Activated naive CD8-positive, alpha-beta T cell treated with anti-CD3 and anti-CD28 coated beads, Interleukin-2, amount 50 U/mL, for 16 hours (primary cell): Measurements from ENCODE around the gene EXOC6B.
"Not testable (repeated sequence)": the region's sequence is repeated elsewhere in the genome, so short reads cannot be mapped to it uniquely, and the experiment has no call there.

Experiments used
- DNase-seq: peaks from one replicate; pipeline ENCODE4 v3.0.0-alpha.2; 2020; ENCODE audit warnings: low read depth, low spot score

The EXOC6B gene

GRCh38 chr2:72454189-72454588, 371.6 kb downstream of the EXOC6B start:
- no peak for DNase-seq

DNA sequence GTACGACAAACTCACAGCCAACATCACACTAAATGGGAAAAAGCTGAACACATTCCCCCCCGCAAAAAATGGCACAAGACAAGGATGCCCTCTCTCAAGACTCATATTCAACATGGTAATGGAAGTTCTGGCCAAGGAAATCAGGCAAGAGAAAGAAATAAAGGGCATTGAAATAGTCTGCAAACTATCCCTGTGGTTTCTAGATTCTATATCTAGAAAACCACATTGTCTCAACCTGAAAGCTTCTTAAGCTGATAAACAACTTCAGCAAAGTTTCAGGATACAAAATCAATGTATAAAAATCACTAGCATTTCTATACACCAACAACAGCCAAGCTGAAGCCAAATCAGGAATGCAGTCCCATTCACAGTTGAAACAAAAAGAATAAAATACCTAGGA, 383.6 kb downstream of the EXOC6B start:
- no peak for DNase-seq

GRCh38 chr2:72439892-72440291, 385.9 kb downstream of the EXOC6B start:
- no peak for DNase-seq

- no peak for DNase-seq
These were observed 387.5 kb downstream of the EXOC6B start for GRCh38 chr2:72438364-72438763.

DNA sequence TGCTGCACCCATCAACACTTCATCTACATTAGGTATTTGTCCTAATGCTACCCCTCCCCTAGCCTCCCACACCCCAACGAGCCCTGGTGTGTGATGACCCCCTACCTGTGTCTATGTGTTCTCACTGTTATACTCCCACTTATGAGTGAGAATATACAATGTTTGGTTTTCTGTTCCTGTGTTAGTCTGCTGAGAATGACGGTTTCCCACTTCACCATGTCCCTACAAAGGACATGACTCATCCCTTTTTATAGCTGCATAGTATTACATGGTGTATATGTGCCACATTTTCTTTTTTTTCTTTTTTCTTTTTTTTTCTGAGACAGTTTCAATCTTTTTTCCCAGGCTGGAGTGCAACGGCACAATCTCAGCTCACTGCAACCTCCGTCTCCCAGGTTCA, 394.1 kb downstream of the EXOC6B start:
- DNase-seq = no peak

DNA sequence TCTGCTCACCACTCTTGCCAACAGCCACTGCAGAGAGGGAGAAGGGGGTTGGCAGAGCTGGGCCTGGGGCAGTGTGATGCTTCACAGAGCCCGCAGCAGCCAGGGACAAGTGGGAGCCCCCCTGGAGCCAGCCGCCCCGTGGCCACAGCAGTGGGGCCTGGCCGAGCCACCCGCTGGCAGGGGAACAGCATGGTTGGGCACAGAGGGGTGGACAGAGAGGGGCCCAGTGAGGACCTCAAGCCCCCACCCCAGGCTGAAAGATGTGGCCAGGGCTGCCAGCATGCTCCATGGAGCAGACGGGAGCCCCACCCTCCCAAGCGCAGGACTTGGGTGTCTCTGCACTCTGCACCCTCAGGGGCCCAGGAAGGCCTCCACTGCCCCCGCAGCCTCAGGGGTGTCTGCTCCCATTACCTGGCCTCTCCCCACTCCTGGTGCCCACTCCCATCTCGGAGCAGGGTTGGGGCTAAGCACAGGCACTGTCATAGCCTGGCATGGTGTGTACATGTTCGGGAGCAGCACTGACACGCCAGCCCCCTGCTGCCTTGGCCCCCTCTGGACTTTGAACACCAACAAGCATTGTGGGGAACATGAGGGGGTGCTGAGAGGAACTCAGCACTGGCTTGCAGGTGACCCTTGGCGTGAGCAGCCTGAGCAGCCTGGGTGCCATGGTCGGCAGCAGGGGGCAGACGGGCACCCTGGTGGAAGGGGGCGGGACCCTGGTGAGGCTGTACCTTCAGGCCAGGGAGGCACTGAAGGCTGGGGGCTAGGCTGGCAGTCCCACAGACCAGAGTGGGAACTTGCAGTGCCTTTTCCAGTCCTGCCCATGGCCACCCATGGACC, 398.6 kb downstream of the EXOC6B start:
- no peak for DNase-seq

DNA sequence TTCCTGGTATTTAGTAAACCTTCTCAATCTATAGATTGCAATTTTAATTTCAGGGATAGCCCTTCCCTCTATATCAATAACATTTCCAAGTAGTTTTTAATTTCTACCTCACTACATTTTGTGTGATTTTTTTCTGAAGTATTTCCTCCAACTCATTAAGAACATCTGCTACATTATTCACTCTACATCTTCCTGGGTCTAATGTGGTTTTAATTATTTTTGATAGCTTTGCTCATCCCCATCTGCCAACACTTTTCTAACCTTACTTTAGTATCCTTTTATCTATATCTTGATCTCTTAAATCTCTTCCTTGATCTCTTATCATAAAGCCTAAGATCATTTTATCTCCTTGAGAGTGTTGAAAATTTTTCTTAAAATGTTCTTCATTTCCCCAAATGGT, 399.8 kb downstream of the EXOC6B start:
- DNase-seq = no peak

DNA sequence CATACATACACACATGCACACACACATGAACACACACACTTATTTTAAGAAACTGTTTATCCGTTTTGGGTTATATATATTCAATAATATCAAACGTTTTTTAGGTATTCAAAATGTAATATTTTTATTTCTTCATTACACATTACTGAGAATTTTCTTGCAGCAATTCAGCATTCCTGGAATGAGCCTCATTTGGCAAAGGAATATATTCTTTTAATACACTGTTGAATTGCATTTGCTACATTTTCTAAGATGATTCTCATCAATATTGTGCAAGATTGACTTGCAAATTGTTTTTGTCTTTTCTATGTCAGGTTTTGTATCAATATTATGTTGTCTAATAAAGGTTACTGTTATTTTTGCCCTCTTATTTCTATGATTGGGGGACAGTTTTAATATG, 402.1 kb downstream of the EXOC6B start:
- no peak for DNase-seq

DNA sequence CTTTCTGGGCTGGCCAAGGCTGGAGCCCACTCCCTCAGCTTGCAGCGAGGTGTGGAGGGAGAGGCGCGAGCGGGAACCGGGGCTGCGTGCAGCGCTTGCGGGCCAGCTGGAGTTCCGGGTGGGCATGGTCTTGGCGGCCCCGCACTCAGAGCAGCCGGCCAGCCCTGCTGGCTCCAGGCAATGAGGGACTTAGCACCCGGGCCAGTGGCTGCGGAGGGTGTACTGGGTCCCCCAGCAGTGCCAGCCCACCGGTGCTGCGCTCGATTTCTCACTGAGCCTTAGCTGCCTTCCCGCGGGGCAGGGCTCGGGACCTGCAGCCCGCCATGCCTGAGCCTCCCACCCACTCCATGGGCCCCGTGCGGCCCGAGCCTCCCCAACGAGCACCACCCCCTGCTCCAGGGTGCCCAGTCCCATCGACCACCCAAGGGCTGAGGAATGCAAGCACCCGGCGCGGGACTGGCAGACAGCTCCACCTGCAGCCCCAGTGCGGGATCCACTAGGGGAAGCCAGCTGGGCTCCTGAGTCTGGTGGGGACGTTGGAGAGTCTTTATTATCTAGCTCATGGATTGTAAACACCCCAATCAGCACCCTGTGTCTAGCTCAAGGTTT, 404.0 kb downstream of the EXOC6B start:
- DNase-seq = not testable (repeated sequence)

GRCh38 chr2:72415781-72416475, 409.9 kb downstream of the EXOC6B start:
- DNase-seq = no peak

GRCh38 chr2:72415241-72415661, 410.6 kb downstream of the EXOC6B start:
- no peak for DNase-seq

GRCh38 chr2:72414137-72414760, 411.6 kb downstream of the EXOC6B start:
- DNase-seq = no peak

- DNase-seq = no peak
These were observed 412.1 kb downstream of the EXOC6B start for GRCh38 chr2:72413716-72414115.

GRCh38 chr2:72412214-72412613, 413.6 kb downstream of the EXOC6B start:
- DNase-seq = no peak

GRCh38 chr2:72399879-72400278, 426.0 kb downstream of the EXOC6B start:
- no peak for DNase-seq

- DNase-seq = no peak
These were observed 430.7 kb downstream of the EXOC6B start for GRCh38 chr2:72395096-72395495.

GRCh38 chr2:72394541-72395070, 431.2 kb downstream of the EXOC6B start:
- DNase-seq = no peak

- DNase-seq = no peak
These were observed 436.4 kb downstream of the EXOC6B start for GRCh38 chr2:72389447-72389846.

GRCh38 chr2:72388263-72388662, 437.6 kb downstream of the EXOC6B start:
- no peak for DNase-seq

GRCh38 chr2:72386288-72386687, 439.5 kb downstream of the EXOC6B start:
- DNase-seq = no peak

GRCh38 chr2:72378753-72379348, 447.0 kb downstream of the EXOC6B start:
- no peak for DNase-seq
